Measurements from ENCODE around the gene EVI5L. TPM values are rescaled to one million over a fixed set of nuclear protein-coding genes. Genes with fewer than 3 reads are reported as not detected.

The EVI5L gene
- total and polyA plus RNA-seq, 2 donors (not counting 3 experiments of a cell fraction or from before 2014, with no cell fraction given), result 11.9 to 13.5 TPM

DNA sequence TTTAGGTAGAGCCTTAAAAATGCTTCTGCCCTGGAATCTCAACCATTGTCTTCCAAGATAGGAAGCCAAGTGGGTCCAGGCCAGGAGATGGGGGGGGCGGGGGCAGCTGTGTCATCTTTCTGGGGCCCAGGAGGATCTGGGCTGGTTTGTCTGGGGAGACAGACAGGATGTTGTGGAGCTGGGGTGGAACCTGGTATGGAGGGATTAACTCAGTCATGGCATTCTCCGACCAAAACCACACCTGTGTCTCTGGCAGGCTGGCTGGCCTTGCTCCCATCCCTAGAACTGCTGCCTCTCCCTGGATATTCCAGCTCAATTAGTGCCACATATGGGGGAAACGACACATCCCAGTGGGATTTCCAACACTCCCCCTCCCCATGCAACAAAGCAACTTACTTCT lies 70.9 kb downstream of the EVI5L start:
- no TSS peak for BruUV-seq (replicated peaks)
- CTCF ChIA-PET, result interaction anchor here (1.0 to 2.6 kb wide), 3 partner anchors 32 to 333 kb away, joined by 4 to 14 read pairs (median 6); partner anchors contain the start of gene TIMM44
- dilution Hi-C loops (cut with MboI; ENCODE audit: extremely low pct_ligation_motif_present, low sequenced_read_pairs) (no loop called here), intact Hi-C loops (cut with micrococcal nuclease) (no loop called here)
- Histone ChIP-seq H3K4me3 (replicated peaks in 1 of 3; ENCODE audit: insufficient read depth in 1 of 3, low read depth in 1 of 3, low read length in 3 of 3) (no peak overlapping the region), H3K9me1 (replicated peaks; ENCODE audit: control insufficient read depth, extremely low read depth, insufficient read depth, low read length) (no peaks in the 10 kb centered on the region), H2AFZ (ENCODE audit: low read depth, low read length) (no peak overlapping the region), H3K36me3 (ENCODE audit: control insufficient read depth in 2 of 2, extremely low read depth in 1 of 2, insufficient read depth in 2 of 2, low read length in 2 of 2) (no peaks in the 10 kb centered on the region), H4K20me1 (replicated peaks; ENCODE audit: control insufficient read depth, extremely low read depth, insufficient read depth, low read length) (no peaks in the 10 kb centered on the region), H3K9ac (replicated peaks; ENCODE audit: extremely low read depth, insufficient read depth, low read length) (no peak overlapping the region), H3K27ac (ENCODE audit: insufficient read depth, low read depth, low read length) (no peak overlapping the region), H3K27me3 (ENCODE audit: control insufficient read depth in 2 of 2, insufficient read depth in 2 of 2, low read length in 2 of 2) (no peaks in the 10 kb centered on the region), H3K79me2 (ENCODE audit: control insufficient read depth, insufficient read depth, low read length) (peaks cover 19% of the 10 kb centered on the region), H3K4me2 (ENCODE audit: insufficient read depth, low read length) (no peak overlapping the region), H3K4me1 (ENCODE audit: control insufficient read depth, extremely low read depth, insufficient read depth, low read length) (peaks cover 16% of the 10 kb centered on the region), H3K9me3 (replicated peaks; ENCODE audit: control insufficient read depth, insufficient read depth, low read length) (no peaks in the 10 kb centered on the region)
- POLR2A ChIA-PET, result interaction anchor here (0.7 kb wide), 1 partner anchor 342 kb away, joined by 3 read pairs; no protein-coding TSS in a partner anchor
- DNase-seq (ENCODE audit: low read depth, low spot score), result no peak
- no peak for FAIRE-seq
- TF ChIP-seq MYC (IDR thresholded peaks at IDR 0.05; ENCODE audit: low read depth, low read length) (no peak), EZH2 (IDR thresholded peaks at IDR 0.05; ENCODE audit: borderline replicate concordance, low read depth, low read length, severe bottlenecking) (no peak), POLR2A (IDR thresholded peaks at IDR 0.05; ENCODE audit: low read depth, low read length) (no peak), FOS (IDR thresholded peaks at IDR 0.05; ENCODE audit: borderline replicate concordance, insufficient read depth, low read length) (no peak), CTCF (IDR thresholded peaks at IDR 0.05; ENCODE audit: extremely low read depth in 1 of 2, insufficient read depth in 1 of 2, low read depth in 1 of 2, low read length in 2 of 2) (no peak)

DNA sequence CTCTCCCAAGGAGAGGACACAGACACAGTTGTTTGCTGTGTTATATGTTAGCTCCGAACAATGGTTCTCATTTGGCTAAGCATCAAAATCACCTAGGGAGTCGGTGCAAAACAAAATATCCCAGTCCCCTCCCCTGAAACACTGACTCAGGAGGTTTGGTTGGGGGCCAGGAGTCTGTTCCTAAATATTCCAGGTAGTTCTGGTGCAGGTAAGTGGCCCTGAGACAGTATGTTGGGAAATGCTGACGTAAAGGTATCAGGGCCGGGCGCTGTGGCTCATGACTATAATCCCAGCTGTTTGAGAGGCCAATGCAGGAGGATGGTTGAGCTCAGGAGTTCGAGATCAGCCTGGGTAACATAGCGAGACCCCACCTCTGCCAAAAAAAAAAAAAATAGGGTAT lies 71.3 kb downstream of the EVI5L start:
- CTCF ChIA-PET, result interaction anchor here (1.0 to 2.6 kb wide), 2 partner anchors 32 to 42 kb away, joined by 4 to 14 read pairs; partner anchors contain the start of gene TIMM44
- Histone ChIP-seq H3K9me1 (replicated peaks; ENCODE audit: control insufficient read depth, extremely low read depth, insufficient read depth, low read length) (no peaks in the 10 kb centered on the region), H3K79me2 (ENCODE audit: control insufficient read depth, insufficient read depth, low read length) (peaks cover 23% of the 10 kb centered on the region), H4K20me1 (replicated peaks; ENCODE audit: control insufficient read depth, extremely low read depth, insufficient read depth, low read length) (no peaks in the 10 kb centered on the region), H3K36me3 (ENCODE audit: control insufficient read depth in 2 of 2, extremely low read depth in 1 of 2, insufficient read depth in 2 of 2, low read length in 2 of 2) (no peaks in the 10 kb centered on the region), H2AFZ (ENCODE audit: low read depth, low read length) (no peak overlapping the region), H3K4me1 (ENCODE audit: control insufficient read depth, extremely low read depth, insufficient read depth, low read length) (peaks cover 16% of the 10 kb centered on the region), H3K27me3 (ENCODE audit: control insufficient read depth in 2 of 2, insufficient read depth in 2 of 2, low read length in 2 of 2) (no peaks in the 10 kb centered on the region), H3K4me3 (replicated peaks in 1 of 3; ENCODE audit: insufficient read depth in 1 of 3, low read depth in 1 of 3, low read length in 3 of 3) (no peak overlapping the region), H3K27ac (ENCODE audit: insufficient read depth, low read depth, low read length) (no peak overlapping the region), H3K4me2 (ENCODE audit: insufficient read depth, low read length) (no peak overlapping the region), H3K9me3 (replicated peaks; ENCODE audit: control insufficient read depth, insufficient read depth, low read length) (no peaks in the 10 kb centered on the region), H3K9ac (replicated peaks; ENCODE audit: extremely low read depth, insufficient read depth, low read length) (no peak overlapping the region)
- DNase-seq (ENCODE audit: low read depth, low spot score) (no peak), FAIRE-seq (no peak)
- TF ChIP-seq MYC (IDR thresholded peaks at IDR 0.05; ENCODE audit: low read depth, low read length), result no peak
- TF ChIP-seq GATA2 (IDR thresholded peaks at IDR 0.05; ENCODE audit: insufficient read depth, insufficient read length, low read depth, low read length), result no peak
- no peak for TF ChIP-seq CTCF (IDR thresholded peaks at IDR 0.05; ENCODE audit: extremely low read depth in 1 of 2, insufficient read depth in 1 of 2, low read depth in 1 of 2, low read length in 2 of 2)
- no peak for TF ChIP-seq POLR2A (IDR thresholded peaks at IDR 0.05; ENCODE audit: low read depth, low read length)
- no peak for TF ChIP-seq POLR2AphosphoS5 (IDR thresholded peaks at IDR 0.05; ENCODE audit: insufficient read depth, low read depth, low read length)
- no peak for TF ChIP-seq JUN (IDR thresholded peaks at IDR 0.05; ENCODE audit: borderline replicate concordance, insufficient read depth, insufficient read length, low read depth)
- TF ChIP-seq FOS (IDR thresholded peaks at IDR 0.05; ENCODE audit: borderline replicate concordance, insufficient read depth, low read length), result no peak
- TF ChIP-seq, protein P1, sequence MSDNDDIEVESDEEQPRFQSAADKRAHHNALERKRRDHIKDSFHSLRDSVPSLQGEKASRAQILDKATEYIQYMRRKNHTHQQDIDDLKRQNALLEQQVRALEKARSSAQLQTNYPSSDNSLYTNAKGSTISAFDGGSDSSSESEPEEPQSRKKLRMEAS (IDR thresholded peaks at IDR 0.05; ENCODE audit: insufficient read depth, insufficient read length), result no peak
- TF ChIP-seq EZH2 (IDR thresholded peaks at IDR 0.05; ENCODE audit: borderline replicate concordance, low read depth, low read length, severe bottlenecking), result no peak
- BruUV-seq (replicated peaks), result no TSS peak
- intact Hi-C loops (cut with micrococcal nuclease), result no loop called here
- dilution Hi-C loops (cut with MboI; ENCODE audit: extremely low pct_ligation_motif_present, low sequenced_read_pairs), result no loop called here
- POLR2A ChIA-PET, result interaction anchor here (0.7 kb wide), 1 partner anchor 343 kb away, joined by 3 read pairs; no protein-coding TSS in a partner anchor

Data from endothelial cell of umbilical vein (primary cell).